ENCODE data around the gene PARVB. TPM values are rescaled to one million over a fixed set of nuclear protein-coding genes. Genes with fewer than 3 reads are reported as not detected.

The PARVB gene
- total RNA-seq, 1 experiment from 2014 or later, result 2.3 TPM

DNA sequence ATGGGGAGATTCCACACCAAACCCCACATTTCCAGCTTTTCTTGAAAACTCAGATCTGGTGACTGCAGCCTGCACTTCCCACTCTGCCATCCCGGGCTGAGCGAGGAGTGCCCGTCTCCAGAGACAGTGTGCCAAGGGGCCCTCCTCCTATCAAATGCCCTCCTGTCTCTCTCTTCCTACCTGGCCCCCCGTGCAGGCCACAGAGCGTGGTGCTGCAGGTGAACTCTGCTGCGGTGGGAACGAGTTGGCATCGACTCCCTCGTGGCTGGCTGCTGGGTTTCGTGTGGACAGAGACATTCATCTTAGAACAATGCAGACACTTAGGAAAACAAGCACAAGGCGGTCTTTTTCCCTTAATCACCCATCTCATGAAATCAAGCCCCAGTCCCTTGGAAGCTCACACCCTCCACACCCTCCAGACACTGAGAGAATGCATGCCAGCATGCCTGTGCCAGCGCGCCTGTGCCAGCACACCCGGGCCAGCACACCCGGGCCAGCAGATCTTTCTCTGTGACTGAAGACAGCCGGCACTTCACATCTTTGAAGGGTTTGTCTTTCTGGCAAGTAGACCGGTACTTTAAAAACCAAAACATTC is 65.0 kb downstream of the PARVB start:
- DNase-seq (ENCODE audit: low spot score), result peak; percentile 55

DNA sequence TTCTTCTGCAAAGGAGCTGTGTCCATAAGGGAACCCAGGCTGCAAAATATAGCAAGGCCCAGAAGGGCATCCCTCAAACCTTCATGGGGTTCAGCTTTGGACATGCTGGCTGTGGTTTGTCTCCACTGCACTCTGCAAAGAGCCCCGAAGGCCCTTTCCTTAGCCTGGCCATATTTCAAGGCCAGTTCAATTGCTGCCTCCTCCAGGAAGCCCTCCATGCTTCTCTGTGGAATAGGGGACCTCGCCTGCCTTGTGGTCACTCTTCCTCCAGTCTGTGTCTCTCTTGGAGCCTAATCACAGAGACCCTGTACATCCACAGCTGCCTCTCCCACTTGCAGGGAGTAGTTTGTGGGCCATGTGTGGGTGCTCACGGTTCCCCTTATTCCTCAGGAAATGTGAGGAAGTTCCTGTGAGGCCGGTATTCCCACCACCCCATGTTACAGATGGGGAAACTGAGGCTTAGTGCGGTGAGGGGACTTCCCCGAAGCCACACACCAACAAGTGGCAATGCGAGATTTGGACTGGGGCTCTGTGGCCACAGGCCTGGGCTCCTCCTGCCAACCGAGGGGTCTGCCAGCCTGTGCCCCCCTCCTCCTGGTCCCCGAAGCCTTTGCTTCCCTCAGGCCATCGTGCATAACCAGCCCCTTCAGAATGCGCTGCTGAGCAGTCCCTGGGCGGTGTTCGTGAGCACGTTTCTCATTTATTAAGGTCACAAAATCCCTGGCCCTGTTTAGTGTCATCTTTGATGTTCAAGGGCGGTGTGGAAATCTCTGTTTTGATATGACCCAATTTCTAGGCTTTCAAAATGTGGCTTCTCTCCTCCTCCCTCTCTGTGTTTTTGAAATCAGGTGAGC is 65.8 kb downstream of the PARVB start:
- no peak for DNase-seq (ENCODE audit: low spot score)

DNA sequence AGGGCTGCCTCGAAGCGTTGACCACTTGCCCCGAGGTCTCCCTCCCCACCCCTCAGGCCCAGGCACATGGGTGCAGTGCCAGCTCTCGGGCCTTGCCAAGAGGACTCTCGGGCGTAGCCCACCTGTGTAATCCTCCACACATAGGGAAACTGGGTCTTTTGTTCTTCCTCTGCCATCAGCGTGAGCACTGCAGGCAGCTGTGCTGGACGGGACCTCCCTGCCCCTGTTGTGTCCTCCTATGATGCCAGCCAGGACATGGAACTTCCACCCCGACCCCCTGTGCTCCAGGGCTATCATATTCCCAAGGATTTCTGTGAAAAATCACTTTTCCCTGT is 66.4 kb downstream of the PARVB start:
- DNase-seq (ENCODE audit: low spot score), result no peak

DNA sequence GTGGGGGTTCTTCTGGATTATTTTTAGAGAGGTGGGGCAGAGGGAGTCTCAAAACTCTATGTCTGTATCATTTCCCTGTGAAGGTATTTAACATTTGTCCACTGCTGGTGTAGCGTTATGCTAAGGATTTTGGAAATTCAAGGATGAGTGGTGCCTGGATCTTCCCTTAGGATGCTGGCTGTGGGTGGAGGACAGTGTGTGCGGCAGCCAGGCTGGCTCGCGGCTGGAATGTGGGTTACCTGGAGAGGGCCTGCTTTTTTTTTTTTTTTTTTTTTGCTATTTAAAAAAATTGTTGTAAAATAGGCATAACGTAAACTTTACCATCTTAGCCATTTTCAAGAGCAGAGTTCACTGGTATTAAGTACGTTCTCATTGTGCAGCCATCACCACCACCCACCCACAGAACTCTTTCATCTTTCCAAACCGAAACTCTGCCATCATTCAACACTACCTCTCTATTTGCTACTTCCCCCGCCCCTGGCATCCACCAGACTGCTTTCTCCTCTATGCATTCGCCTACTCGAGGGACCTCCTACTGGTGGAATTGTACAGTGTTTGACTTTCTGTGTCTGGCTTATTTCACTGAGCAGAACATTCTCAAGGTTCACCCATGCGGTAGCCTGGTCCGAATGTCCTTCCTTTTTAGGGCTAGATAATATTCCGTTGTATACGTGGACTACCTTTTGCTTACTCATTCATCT is 67.1 kb downstream of the PARVB start:
- no peak for DNase-seq (ENCODE audit: low spot score)

DNA sequence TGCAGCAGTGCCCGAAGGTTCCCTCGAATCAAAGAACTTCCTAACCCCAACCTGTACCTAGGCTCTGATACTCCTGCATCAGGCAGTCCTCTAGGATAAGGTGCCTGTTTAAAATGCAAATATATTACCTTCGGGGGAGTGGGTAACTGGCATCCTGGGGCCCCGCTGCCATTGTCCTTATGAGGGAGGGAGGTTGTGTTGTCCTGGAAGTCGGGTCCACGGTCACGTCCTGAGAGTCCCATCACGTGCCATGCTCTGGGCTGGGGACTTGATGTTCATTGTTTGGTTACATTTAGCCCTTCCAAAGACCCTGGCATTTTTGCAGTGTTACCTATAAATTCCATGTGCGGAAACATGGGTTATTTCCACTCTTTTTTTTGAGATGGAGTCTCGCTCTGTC is 67.6 kb downstream of the PARVB start:
- DNase-seq (ENCODE audit: low spot score), result no peak

DNA sequence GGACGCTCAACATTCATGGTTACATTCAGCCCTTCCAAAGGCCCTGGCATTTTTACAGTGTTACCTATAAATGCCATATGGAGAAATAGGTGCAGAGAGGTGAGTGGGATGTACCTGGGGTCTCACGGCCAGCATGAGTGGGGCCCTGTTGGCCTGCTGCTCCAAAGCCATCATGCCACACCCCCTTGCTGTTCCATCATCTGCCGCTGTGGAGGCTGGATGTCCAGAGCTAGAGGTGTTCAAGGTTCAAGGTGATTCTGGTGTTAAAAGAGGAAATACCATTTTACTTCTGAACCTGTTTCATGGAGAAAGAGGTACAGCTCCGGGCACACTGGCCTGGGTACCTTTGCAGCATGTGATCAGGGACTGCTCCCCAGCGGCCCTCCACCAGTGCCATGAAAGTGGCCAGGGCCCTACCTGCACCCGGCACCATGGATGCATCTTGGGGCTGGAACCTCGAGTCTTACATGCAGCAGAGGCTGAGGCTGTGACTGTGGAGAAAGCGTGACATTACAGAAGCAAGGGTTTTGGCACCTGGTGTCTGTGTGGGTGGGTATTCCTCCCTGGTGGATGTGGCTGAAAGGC is 68.6 kb downstream of the PARVB start:
- no peak for DNase-seq (ENCODE audit: low spot score)

DNA sequence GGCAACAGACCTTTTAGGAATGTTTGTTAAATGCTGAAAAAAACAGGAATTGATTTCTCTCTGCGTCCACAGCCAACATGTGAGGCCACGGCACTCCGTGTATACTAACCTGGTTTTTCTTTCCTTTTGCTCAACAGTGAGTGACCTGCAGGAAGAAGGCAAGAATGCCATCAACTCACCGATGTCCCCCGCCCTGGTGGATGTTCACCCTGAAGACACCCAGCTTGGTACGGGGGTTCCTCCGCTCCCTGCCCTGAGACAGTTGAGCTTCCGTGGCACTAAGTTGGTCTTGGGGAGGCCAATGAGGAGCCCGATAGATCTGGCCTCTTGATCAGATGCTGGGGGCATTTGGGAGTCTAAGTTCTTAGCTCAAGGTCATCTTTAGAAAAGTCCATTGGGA is 69.7 kb downstream of the PARVB start:
- no peak for DNase-seq (ENCODE audit: low spot score)

DNA sequence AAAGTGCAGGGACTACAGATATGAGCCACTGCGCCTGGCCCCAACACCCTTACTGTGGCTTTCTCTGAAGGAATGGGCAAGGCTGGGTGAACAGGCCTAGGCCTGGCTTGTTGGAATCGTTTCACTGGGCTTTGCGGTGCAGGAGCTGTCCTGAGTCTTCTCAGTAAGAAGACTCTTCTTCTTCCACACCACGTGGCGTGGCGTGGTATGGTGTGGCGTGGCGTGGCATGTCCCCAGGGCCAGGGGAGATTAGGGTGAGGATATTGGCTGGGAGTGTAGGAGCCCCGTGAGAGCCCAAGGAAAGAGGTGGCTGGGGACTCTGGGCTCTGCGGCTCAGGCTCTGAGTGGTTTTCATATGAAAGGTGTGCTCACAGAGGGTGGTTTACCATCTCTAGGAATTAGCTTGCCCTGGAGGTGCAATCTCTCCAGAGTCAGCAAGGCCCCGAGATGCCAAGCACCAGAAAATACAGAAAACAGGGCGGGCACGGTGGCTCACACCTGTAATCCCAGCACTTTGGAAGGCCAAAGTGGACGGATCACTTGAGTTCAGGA is 70.7 kb downstream of the PARVB start:
- DNase-seq (ENCODE audit: low spot score), result no peak

DNA sequence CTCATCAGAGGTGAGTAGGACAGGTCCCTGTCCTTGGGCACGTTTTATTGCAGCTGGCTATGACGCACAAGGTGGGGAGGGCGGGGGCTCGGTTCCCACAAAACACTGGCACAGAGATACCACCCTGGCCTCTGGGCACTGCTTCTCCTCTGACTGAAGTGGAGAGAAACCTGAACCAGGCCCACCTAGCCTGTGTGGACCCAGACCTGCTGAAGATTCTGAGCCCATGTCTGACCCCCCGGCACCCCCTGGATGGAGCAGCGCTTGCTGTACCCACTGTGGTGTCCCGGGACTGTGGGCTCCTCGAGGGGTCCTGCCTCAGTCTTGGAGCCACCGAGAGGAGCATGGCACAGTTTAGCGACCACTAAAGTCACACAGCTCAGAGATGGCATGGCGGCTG is 72.6 kb downstream of the PARVB start:
- DNase-seq (ENCODE audit: low spot score), result no peak

DNA sequence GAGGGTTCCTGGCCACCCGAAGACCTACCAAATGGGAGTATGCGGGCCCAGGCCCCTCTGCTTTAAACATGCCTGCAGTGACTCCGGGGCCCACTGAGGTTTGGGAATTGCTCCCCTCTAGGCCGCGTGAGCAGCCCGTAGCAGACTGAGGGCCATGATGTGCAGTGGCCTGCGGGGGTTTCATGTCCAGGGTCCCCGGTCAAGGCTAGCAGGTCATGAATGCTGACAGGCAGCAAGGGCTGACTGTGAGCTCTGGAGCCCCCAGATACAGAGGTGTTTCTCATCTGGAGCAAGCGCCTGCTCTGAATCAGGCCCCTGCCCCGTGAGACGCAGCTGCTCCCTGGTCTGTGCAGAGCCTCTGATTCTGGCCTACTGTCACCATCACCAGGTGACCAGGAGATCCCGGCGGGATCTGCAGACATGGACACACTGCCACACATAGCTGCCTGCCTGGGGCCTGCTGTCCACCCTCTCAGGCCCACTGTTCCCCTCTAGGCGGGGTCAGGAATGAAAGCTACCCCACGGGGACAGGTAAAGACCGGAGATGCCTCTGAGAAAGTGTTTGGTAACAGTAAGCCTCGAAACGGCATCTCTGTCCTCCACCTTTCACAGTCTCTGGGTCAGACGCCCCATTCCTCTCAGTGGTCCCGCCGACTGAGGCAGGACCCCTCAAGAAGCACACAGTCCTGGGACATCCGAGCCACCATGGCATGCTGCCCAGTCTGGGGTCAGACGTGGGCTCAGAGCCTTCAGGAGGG is 73.3 kb downstream of the PARVB start:
- no peak for DNase-seq (ENCODE audit: low spot score)

DNA sequence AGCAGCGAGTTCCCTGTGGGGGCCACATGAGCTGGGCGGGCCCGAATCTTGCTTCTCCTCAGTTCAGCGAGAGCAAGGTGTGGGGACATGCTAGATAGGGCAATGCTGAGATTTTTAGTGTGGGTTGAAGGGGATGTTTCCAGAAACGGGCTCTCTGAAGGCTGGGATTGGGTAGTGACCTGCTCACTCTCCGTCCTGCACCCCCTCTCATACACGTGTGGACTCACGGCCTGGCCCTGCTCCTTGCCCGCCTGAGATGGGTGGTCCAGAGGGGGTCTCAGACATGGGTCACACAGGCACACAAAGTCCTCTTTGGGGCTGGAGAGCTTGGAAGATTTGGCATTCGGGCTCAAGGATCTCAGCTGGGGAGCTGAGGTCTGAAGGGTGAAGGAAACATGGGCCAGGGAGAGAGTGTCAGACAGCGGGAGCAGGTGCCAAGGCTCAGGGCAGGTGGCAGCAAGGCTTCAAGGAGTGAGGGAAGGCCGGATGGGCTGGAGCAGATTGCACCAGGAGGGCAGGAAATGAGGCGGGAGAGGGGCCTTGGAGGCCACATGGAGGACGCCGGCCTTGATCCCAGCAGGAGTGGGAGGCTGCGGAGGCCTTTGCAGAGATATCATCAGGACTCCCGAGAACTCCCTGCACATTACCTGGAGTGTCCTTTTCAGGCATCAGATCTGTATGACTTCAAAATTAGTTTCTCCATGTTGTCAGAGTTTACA is 74.1 kb downstream of the PARVB start:
- no peak for DNase-seq (ENCODE audit: low spot score)

DNA sequence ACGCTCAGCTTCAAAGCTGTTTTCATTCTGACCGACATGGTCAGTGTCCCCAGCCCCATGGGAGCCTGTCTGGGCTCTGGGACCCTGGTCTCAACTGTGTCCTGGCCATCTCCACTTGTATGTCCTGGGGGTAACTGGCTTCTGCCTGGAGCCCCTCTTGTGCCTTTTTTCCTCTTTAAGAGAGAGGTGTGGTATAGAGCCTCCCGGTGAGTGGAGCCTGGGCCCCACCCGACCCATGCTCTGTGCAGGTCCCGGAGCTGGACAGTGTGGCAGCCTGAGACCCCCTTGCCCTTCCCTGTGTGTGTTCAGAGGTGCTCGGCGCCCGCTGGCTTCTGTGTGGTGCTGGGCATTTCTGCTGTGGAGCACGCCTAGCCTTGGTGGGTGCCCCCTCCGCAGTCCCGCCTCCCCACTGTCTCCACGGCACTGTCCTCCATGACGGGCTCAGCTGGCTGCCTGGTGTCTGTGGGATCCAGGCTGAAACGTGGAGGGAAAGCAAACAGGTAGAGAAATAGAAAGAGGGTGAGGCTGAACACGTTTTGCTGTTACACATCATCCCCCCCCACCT is 74.9 kb downstream of the PARVB start:
- no peak for DNase-seq (ENCODE audit: low spot score)

DNA sequence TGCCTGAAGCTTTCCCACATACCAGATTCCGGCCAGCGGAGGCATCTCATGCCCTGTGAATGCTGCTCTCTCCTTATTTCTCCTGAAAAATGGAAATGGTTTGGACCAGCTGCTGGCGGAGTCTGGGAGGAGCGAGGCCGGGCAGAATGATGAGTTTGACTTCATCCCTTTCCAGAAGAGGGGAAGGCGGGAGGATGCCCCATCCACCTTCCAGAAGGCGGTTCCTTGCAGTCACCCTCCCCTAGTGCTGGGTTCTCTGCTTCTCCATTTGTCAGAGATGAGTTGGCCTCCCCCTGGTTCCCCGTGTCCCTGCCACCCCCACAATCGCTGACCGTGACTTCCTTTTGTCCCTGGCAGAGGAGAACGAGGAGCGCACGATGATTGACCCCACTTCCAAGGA is 75.6 kb downstream of the PARVB start:
- no peak for DNase-seq (ENCODE audit: low spot score)

DNA sequence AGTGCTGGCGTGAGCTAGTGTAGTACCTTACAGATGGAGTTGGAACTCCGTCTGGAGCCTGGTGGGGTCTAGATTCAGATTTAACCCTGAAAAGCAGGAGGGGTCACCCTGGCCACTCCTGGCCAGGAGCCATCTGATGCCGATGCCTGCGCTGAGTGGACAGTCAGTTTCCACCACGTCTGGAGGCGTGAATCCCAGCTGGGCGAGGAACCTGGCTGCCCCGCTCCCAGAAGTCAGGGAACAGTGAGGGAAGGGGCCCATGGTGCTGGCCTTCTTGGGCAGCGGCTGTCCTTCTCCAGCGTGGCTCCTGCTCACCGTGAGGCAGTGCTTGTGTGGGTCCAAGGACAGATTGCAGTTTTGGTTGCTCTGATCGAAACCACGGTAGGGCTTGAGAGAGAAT is 76.3 kb downstream of the PARVB start:
- no peak for DNase-seq (ENCODE audit: low spot score)

DNA sequence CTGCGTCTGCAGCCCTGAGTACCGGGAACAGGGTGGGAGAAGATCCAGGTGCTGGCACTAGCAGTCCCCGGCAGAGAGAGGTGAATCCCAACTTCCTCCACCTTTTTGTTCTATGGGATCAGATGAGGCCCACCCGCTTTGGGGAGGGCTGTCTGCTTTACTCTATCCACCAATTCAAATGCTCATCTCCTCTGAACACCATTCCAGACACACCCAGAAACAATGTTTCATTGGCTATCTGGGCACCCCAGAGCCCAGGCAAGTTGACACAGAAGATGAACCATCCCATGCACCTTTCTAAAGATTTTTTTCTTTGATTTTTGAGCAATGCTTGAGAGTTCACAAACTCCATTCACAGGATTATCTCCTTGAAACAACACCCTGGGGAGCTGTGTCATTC is 78.0 kb downstream of the PARVB start:
- no peak for DNase-seq (ENCODE audit: low spot score)

DNA sequence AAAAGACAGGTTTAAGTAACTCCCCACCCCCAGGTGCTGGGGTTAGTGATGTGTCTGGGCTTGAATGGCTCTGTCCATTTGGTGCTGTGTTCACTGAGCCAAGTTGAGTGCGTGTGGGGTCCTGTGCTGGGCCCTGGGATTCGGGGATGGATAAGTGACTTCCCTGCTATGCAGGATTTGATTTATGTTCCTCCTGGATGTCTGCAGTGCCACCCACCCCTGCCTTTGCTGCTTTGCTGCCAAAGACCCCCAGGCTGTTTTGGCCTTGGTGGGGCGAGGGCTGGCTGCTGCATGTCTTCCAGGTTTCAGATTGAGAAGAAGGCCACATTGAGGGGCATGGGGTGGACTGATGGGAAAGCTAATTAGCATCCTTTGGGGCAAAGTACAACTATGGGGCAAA is 78.8 kb downstream of the PARVB start:
- no peak for DNase-seq (ENCODE audit: low spot score)

DNA sequence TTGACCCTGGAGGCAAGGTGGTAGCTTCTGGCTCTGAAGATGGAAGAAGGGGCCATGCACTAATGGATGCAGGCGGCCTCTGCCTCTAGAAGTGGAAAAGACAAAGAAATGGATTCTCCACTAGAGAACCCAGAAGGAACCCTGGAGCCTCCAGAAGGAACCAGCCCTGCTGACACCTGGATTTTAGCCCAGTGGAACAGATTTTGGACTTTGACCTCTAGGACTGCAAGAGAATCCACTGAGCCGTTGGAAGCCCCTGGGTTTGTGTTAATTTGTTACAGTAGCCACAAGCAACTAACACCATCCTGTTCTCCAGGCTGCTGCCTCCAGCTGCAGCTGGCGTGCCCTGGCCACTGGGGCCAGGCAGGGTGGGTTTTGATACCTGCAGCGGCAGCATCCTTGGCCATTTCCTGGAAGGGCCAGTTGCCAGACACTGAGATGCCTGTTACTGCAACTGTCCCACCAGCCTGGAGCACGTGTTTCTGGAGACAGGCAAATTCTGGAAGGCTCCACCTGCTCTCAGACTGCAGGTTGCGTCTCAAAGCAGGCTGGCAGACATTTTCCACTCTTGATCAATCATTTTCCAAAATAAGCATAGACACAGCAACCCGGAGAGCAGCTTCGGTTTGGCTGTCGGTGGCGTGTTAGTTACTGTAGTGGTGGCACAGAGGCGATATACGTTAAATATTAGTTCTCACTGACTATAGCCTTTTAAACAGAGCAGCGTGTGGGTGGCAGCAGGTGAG is 79.8 kb downstream of the PARVB start:
- DNase-seq (ENCODE audit: low spot score), result no peak

DNA sequence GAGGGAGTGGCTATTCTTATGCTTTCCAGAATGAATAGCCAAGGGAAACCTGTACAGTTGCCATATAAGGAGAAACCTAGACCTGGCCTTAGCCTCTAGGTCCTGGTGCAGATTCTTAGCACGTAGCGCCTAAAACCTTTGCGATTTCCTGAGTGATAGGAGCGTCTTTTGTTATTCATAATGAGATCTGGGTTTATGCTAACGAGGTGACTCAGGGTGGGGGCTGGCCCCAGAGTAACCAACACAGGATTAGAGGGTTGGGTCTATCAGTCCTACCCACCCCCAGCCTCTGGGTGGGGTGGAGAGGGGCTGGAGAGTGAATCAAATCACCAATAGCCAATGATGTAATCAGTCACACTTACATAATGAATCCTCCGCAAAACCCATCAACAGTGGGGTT is 83.2 kb downstream of the PARVB start:
- DNase-seq (ENCODE audit: low spot score), result no peak

DNA sequence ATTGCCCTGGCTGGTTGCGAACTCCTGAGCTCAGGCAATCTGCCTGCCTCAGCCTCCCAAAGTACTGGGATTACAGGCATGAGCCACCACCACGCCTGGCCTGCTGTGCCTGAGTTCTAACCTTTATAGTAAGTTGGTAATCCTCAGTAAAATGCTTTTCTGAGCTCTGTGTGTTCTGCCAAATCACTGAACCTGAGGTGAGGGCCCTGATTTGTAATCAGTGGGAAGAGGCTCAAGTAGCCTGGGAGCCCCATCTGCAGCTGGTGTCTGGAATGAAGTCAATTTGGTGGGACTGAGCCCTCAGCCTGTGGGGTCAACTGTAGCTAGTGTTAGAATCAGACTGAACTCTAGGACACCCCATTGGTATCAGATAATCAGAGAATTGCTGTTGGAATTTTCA is 84.0 kb downstream of the PARVB start:
- no peak for DNase-seq (ENCODE audit: low spot score)

DNA sequence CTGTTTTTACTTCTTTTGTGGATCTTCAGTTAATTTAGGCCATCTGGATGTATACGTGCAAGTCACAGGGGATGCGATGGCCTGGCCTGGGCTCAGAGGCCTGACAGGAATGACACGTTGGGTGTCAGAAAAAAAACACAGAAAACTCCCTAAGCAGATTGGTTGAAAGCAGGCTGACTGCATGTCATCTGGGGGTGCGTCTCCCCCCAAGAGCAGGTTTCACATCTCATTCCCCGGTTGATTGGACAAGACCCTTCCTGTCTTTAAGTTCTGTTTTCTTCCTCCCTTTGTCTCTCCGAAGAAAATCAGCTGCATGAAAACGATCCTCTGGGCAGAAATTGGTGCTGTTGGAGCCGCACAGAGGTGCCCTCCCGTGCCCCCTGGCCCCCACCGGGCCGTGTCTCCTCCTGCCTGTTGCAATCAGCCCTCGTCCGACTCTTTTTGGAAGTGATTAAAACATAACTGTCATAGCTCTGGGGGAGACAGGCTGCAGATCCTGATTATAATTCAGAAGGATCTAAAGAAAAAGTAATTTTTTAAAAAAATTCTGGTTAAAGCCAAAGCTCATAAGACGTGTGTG is 84.8 kb downstream of the PARVB start:
- DNase-seq (ENCODE audit: low spot score), result no peak
